IPS-18a (cell line): ENCODE measurements around the gene RGS4.

Experiments used
- H3K27ac ChIP-seq: one replicate; pipeline ENCODE4 v1.5.1; 2013; ENCODE audit warnings: low read length
- H3K27me3 ChIP-seq: one replicate; pipeline ENCODE4 v1.6.1; 2013; ENCODE audit warnings: mild to moderate bottlenecking, low read length; ENCODE audit not compliant: control insufficient read depth, insufficient read depth
- H3K36me3 ChIP-seq: one replicate; pipeline ENCODE4 v1.6.1; 2013; ENCODE audit warnings: low read depth, low read length; ENCODE audit not compliant: control insufficient read depth
- H3K4me1 ChIP-seq: one replicate; pipeline ENCODE4 v1.6.1; 2013; ENCODE audit warnings: low read depth, low read length; ENCODE audit not compliant: control insufficient read depth
- H3K4me3 ChIP-seq: one replicate; pipeline ENCODE4 v1.5.1; 2013; ENCODE audit warnings: low read length
- H3K9ac ChIP-seq: one replicate; pipeline ENCODE4 v1.6.1; 2013; ENCODE audit warnings: mild to moderate bottlenecking, low read length, moderate library complexity
- H3K9me3 ChIP-seq: one replicate; pipeline ENCODE4 v1.6.1; 2013; ENCODE audit warnings: low read depth, low read length; ENCODE audit not compliant: control insufficient read depth

The RGS4 gene

GRCh38 chr1:163106364-163106987, 37.3 kb downstream of the RGS4 start:
- Histone ChIP-seq H3K9me3 (no peaks in the 10 kb centered on the region), H3K4me1 (no peaks in the 10 kb centered on the region), H3K4me3 (no peak overlapping the region), H3K9ac (no peak overlapping the region), H3K27ac (no peak overlapping the region), H3K36me3 (no peaks in the 10 kb centered on the region), H3K27me3 (no peaks in the 10 kb centered on the region)

- H3K9ac ChIP-seq: no peak overlapping the region
- H3K9me3 ChIP-seq: no peaks in the 10 kb centered on the region
- no peaks in the 10 kb centered on the region for H3K4me1 ChIP-seq
- no peak overlapping the region for H3K4me3 ChIP-seq
- H3K27ac ChIP-seq: no peak overlapping the region
- H3K36me3 ChIP-seq: no peaks in the 10 kb centered on the region
- H3K27me3 ChIP-seq: no peaks in the 10 kb centered on the region
These were observed 38.5 kb downstream of the RGS4 start for GRCh38 chr1:163107655-163108054.

DNA sequence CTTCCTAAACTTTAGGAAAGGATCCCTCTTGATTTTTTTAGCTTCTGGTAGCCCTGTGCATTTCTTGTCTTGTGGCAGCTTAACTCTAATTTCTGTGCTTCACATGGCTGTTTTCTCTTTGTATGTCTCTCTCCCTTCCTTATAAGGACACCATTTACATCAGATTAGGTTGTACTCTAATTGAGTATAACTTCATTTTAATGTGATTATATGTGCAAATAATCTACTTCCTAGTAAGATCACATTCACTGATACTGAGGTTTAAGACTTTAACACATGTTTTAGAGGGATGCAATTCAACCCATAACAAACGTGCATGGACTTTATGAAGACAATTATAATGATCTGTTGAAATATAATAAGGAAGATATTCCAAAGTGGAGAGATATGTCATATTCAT, 46.7 kb downstream of the RGS4 start:
- Histone ChIP-seq H3K27ac (no peak overlapping the region), H3K4me3 (no peak overlapping the region), H3K9ac (no peak overlapping the region), H3K9me3 (no peaks in the 10 kb centered on the region), H3K36me3 (no peaks in the 10 kb centered on the region), H3K4me1 (no peaks in the 10 kb centered on the region), H3K27me3 (no peaks in the 10 kb centered on the region)

GRCh38 chr1:163119707-163120106, 50.5 kb downstream of the RGS4 start:
- Histone ChIP-seq H3K9ac (no peak overlapping the region), H3K27ac (no peak overlapping the region), H3K9me3 (no peaks in the 10 kb centered on the region), H3K4me3 (no peak overlapping the region), H3K27me3 (no peaks in the 10 kb centered on the region), H3K4me1 (no peaks in the 10 kb centered on the region), H3K36me3 (no peaks in the 10 kb centered on the region)

GRCh38 chr1:163120372-163120771, 51.2 kb downstream of the RGS4 start:
- Histone ChIP-seq H3K27ac (no peak overlapping the region), H3K9ac (no peak overlapping the region), H3K36me3 (no peaks in the 10 kb centered on the region), H3K9me3 (no peaks in the 10 kb centered on the region), H3K4me1 (no peaks in the 10 kb centered on the region), H3K4me3 (no peak overlapping the region), H3K27me3 (no peaks in the 10 kb centered on the region)

DNA sequence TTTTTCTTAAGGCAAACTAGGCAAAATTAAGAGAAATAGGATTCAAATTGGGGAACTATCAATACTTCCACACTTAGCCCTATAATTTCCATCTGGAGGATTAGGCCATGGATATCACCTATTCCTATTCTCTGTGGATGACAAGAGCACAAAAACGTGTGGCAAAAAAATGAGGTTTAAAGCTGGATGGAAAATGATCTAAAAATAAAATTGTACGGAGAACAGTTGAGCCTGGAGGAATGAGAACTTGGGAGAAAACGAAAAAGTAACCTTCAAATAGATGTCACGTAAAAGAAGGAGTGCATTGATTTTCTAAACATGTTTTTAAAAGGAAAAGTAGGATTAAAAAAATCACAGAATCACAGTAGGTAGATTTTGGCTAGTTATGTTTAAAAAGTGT, 55.7 kb downstream of the RGS4 start:
- Histone ChIP-seq H3K27ac (no peak overlapping the region), H3K4me3 (no peak overlapping the region), H3K9me3 (no peaks in the 10 kb centered on the region), H3K4me1 (no peaks in the 10 kb centered on the region), H3K36me3 (no peaks in the 10 kb centered on the region), H3K27me3 (no peaks in the 10 kb centered on the region), H3K9ac (no peak overlapping the region)
